ENCODE results near the gene PRPF40A. TPM values are rescaled to one million over a fixed set of nuclear protein-coding genes. Genes with fewer than 3 reads are reported as not detected.

Gene PRPF40A
- total RNA-seq, 1 donor from 2014 or later = 132 TPM

DNA sequence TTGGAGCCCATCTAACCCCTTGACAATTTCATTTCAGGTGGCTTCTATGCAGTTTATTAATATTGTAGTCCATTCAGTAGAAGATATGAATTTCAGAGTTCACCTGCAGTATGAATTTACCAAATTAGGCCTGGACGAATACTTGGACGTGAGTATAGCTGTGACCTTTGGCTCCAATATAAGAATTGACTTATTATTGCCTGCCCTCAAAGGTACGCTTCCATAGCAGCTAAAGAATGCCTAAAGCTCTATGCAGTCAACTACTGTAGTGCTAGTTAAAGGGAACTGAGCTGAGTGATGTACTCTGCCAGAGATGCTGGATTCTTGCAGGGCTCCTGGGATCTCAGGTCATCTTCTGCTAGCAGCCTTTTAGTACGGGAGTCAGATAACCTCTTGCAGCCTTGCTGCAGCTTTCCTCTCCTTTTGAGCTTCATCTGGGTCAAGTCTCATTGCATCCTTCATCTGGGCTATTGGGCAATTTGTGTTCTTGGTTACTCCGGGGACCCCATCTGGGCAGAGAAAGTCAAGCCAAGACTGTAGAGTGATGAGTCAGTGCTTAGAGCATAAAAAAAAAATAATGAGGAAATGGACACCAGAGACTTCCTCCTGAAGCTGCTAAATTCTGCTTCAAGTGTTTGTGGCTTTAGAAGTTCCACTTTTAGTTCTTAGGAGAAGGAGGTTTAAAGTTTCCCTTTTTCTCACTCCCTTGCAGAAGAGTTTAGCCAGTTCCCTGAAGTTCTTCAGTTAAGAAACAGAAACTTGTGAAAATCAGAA, 105.6 kb downstream of the PRPF40A start:
- peak; percentile 27 for DNase-seq (ENCODE audit: low read depth)
- H3K4me3 ChIP-seq (ENCODE audit: low read depth, low read length) = no peak overlapping the region
- TF ChIP-seq, protein P1, sequence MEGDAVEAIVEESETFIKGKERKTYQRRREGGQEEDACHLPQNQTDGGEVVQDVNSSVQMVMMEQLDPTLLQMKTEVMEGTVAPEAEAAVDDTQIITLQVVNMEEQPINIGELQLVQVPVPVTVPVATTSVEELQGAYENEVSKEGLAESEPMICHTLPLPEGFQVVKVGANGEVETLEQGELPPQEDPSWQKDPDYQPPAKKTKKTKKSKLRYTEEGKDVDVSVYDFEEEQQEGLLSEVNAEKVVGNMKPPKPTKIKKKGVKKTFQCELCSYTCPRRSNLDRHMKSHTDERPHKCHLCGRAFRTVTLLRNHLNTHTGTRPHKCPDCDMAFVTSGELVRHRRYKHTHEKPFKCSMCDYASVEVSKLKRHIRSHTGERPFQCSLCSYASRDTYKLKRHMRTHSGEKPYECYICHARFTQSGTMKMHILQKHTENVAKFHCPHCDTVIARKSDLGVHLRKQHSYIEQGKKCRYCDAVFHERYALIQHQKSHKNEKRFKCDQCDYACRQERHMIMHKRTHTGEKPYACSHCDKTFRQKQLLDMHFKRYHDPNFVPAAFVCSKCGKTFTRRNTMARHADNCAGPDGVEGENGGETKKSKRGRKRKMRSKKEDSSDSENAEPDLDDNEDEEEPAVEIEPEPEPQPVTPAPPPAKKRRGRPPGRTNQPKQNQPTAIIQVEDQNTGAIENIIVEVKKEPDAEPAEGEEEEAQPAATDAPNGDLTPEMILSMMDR (conservative IDR thresholded peaks at IDR 0.05; ENCODE audit: low read depth, low read length) = peak; percentile 22

DNA sequence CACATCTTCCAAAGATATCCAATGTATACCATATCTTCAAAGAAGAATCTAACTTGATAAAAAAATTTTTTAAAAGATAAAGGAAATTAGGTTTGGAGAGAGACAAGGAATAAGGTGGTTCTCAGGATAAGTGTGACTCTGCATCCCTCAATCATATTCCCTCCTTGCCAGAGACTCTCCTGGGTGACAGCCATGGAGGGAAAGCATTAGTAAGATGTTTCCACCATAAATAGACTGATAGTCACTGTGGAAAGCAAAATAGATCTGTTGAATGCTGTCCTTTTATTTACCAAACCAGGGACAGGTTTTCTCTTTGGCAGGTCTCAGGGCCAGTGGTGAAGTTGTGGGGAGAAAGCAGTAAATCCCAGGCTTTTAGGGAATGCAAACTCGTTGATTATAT, 107.6 kb downstream of the PRPF40A start:
- H3K4me3 ChIP-seq (ENCODE audit: low read depth, low read length) = no peak overlapping the region
- DNase-seq (ENCODE audit: low read depth) = no peak
- TF ChIP-seq, protein P1 (conservative IDR thresholded peaks at IDR 0.05; ENCODE audit: low read depth, low read length) = no peak

DNA sequence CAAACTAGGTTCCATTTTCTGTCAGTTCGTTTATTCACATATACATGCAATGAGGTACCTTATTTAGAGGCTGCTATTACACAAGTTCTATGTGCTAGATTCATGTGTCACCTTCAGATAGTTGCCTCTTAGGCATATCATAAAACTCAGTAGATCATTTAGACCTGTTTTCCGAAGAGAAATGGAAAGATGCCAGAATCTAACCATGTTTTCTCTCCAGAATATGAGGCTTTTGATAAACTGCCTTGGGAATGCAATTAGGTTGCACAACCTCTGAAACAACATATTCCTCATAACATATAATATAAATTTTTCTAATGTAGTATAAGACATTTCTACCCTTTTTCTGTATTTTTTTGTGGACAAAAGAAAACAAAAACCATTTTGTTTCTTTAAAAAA, 108.1 kb downstream of the PRPF40A start:
- TF ChIP-seq, protein P1 (conservative IDR thresholded peaks at IDR 0.05; ENCODE audit: low read depth, low read length) = no peak
- H3K4me3 ChIP-seq (ENCODE audit: low read depth, low read length) = no peak overlapping the region
- no peak for DNase-seq (ENCODE audit: low read depth)

DNA sequence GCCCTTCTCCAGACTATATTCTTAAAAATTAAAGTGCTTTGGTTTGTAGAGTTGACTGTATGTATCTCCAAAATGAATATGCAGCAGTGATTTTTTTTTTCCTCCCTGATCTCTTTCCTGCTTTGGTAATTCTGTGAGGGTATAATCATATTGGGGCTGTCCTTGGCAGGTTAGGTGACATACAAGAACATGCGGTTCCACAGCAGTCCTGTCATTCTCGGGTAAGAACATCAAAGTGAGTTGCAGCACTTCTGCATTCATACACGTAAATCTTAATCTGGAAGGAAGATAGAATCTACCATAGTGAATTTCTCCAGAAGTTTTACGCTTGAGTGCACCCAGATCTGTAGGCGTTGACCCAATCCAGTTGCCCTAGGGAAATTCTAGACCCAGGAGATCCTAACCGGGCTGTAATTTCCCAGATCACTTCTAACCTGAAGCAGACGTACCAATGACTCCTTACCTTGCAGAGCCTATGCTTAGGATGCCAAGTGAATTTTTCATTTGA, 109.4 kb downstream of the PRPF40A start:
- DNase-seq (ENCODE audit: low read depth) = no peak
- TF ChIP-seq, protein P1 (conservative IDR thresholded peaks at IDR 0.05; ENCODE audit: low read depth, low read length) = no peak
- no peak overlapping the region for H3K4me3 ChIP-seq (ENCODE audit: low read depth, low read length)

DNA sequence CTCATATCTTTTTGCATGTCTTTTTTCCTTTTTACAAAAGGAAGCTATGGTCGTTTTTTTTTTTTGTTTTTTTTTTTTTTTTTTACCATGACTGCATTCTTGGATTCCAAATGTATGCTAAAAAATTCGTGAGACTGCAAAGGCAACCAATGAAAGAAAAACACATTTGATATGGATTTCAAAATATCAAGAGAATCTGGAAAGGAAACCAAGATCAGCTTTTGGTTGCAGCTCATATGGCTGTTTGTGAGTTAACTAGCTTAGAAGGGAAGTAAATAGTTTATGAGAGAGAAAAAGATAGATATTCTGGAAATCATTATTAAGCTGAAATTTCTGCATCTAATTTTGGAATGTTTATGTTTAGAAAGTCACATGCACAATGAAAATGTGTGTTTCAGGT, 110.3 kb downstream of the PRPF40A start:
- TF ChIP-seq, protein P1 (conservative IDR thresholded peaks at IDR 0.05; ENCODE audit: low read depth, low read length) = no peak
- H3K4me3 ChIP-seq (ENCODE audit: low read depth, low read length) = no peak overlapping the region
- DNase-seq (ENCODE audit: low read depth) = no peak

DNA sequence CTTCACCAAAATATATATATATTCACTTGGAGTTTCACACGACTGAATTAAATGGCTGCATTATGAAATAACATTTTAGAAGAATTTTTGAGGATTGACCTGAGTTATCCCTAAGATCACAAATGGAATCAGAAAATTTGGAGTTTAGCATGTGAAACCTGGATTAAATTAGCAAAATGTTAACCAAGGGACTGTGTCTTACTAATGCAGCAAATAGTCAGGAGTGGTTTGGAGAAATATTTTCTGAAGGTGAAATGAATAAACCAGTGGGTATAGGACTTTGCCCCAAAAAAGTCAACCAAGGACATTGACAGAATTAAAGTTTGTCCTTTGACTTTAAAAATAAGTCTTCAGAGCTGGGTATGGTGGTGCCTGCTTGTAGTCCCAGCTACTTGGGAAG, 111.2 kb downstream of the PRPF40A start:
- no peak for DNase-seq (ENCODE audit: low read depth)
- no peak overlapping the region for H3K4me3 ChIP-seq (ENCODE audit: low read depth, low read length)
- TF ChIP-seq, protein P1 (conservative IDR thresholded peaks at IDR 0.05; ENCODE audit: low read depth, low read length) = no peak

DNA sequence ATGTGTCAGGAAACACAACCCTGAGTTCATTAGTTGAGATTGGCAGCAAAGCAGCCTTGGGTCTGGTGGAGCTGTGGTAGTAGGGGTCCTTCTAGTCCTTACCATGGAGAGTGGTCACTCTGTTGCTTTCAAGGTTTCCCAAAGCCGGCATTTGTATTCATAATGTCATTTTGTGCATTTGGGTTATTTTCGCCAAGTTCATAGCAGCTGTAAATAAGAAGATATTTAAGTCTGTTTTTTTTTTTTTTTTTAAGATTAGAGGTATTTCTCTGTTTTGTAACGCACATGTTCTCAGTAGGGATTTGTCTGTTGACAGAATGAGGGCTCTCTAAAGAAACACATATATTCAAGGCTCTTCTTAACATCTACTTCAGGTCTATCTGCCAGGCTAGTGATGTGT, 114.1 kb downstream of the PRPF40A start:
- TF ChIP-seq, protein P1 (conservative IDR thresholded peaks at IDR 0.05; ENCODE audit: low read depth, low read length) = no peak
- no peak for DNase-seq (ENCODE audit: low read depth)
- no peak overlapping the region for H3K4me3 ChIP-seq (ENCODE audit: low read depth, low read length)
